Activated effector memory CD4-positive, alpha-beta T cell treated with anti-CD3 and anti-CD28 coated beads, Interleukin-2, amount 50 U/mL, for 16 hours (primary cell): ENCODE data around the gene SOWAHB.

Experiments used
- DNase-seq: peaks from one replicate; pipeline ENCODE4 v3.0.0-alpha.2; 2020

The SOWAHB gene

DNA sequence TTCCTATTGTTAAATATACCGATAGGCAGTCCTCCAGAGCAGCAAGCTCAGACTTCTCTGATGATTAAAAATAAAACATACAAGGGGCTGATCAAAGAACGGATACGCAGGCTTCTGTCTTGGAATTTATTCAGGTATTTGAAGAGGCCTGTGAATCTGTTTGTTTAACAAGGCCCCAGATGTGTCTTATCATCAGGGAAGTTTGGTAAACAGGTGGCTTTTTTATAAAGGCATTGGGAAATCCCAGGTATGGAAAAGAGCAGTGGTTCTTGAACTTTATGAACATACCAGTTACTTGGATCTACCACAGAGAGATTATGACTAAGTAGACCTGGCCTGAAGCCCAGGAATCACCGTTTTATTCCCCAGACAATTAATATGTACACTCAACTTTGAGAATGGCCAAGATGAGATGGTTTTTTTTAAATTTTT, 47.9 kb downstream of the SOWAHB start:
- no peak for DNase-seq
